ENCODE results near the gene PEMT. TPM values are rescaled to one million over a fixed set of nuclear protein-coding genes. Genes with fewer than 3 reads are reported as not detected.
"Not testable (repeated sequence)": the region's sequence is repeated elsewhere in the genome, so short reads cannot be mapped to it uniquely, and the experiment has no call there.

Gene PEMT
- total RNA-seq, 1 experiment from 2014 or later = 29.5 TPM

DNA sequence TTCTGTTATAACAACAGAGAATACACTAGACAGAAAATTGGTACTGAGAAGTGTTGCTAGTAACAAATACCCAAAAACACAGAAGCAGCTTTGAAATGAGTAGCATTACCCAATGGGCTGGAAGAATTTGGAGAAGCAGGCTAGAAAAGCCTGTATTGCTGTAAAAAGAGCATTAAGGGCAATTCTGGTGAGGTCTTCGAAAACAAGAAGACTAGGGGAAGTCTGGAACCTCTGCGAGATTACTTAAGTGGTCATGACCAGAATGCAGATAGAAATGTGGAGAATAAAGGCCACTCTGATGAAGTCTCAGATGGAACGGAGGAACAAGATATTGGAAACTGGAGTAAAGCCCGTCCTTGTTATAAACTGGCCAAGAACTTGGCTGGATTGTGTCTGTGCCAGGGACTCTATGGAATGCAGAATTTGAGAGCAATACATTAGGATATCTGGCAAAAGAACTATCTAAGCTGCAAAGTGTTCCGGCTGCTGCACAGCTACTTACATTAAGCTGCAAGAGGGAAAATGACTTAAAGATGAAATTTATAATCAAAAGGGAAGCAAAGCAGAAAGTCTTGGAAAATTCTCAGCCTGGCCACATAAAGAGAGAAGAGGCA, 44.9 kb upstream of the PEMT start:
- DNase-seq = no peak
- no peaks in the 10 kb centered on the region for H3K36me3 Mint-ChIP-seq (ENCODE audit: insufficient read depth, unreplicated experiment)
- intact Hi-C loops (cut with micrococcal nuclease; ENCODE audit: unreplicated experiment) = no loop called here
- ChIA-PET CTCF (interaction anchor here (1.5 kb wide), 1 partner anchor 140 kb away, joined by 3 read pairs; the partner anchor contains the start of gene RASD1), POLR2A (no interaction called here)
- no peaks in the 10 kb centered on the region for H3K4me1 Mint-ChIP-seq (ENCODE audit: low read depth, unreplicated experiment)
- H3K4me3 Mint-ChIP-seq (ENCODE audit: unreplicated experiment) = no peak overlapping the region
- H3K27me3 Mint-ChIP-seq (ENCODE audit: insufficient read depth, unreplicated experiment) = no peaks in the 10 kb centered on the region
- H3K27ac Mint-ChIP-seq (ENCODE audit: unreplicated experiment) = no peak overlapping the region
- Histone ChIP-seq H3K4me1 (no peaks in the 10 kb centered on the region), H3K27me3 (replicated peaks; ENCODE audit: control insufficient read depth, insufficient read depth, low read length) (no peaks in the 10 kb centered on the region; the same call in 1 of the 2 replicates), H3K36me3 (ENCODE audit: control insufficient read depth, insufficient read depth, low read length) (no peaks in the 10 kb centered on the region), H3K9me3 (no peaks in the 10 kb centered on the region; the same call in 1 of the 2 replicates), H3K4me3 (ENCODE audit: low read depth, low read length) (no peak overlapping the region)
- BruUV-seq (replicated peaks) = no TSS peak
- TF ChIP-seq, protein P1, sequence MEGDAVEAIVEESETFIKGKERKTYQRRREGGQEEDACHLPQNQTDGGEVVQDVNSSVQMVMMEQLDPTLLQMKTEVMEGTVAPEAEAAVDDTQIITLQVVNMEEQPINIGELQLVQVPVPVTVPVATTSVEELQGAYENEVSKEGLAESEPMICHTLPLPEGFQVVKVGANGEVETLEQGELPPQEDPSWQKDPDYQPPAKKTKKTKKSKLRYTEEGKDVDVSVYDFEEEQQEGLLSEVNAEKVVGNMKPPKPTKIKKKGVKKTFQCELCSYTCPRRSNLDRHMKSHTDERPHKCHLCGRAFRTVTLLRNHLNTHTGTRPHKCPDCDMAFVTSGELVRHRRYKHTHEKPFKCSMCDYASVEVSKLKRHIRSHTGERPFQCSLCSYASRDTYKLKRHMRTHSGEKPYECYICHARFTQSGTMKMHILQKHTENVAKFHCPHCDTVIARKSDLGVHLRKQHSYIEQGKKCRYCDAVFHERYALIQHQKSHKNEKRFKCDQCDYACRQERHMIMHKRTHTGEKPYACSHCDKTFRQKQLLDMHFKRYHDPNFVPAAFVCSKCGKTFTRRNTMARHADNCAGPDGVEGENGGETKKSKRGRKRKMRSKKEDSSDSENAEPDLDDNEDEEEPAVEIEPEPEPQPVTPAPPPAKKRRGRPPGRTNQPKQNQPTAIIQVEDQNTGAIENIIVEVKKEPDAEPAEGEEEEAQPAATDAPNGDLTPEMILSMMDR (IDR thresholded peaks at IDR 0.05; ENCODE audit: insufficient read depth in 1 of 2, low read depth in 1 of 2, low read length in 1 of 2, severe bottlenecking in 1 of 2, unreplicated experiment in 1 of 2) = no peak
- peaks cover 10% of the 10 kb centered on the region for H3K9me3 Mint-ChIP-seq (ENCODE audit: unreplicated experiment)

DNA sequence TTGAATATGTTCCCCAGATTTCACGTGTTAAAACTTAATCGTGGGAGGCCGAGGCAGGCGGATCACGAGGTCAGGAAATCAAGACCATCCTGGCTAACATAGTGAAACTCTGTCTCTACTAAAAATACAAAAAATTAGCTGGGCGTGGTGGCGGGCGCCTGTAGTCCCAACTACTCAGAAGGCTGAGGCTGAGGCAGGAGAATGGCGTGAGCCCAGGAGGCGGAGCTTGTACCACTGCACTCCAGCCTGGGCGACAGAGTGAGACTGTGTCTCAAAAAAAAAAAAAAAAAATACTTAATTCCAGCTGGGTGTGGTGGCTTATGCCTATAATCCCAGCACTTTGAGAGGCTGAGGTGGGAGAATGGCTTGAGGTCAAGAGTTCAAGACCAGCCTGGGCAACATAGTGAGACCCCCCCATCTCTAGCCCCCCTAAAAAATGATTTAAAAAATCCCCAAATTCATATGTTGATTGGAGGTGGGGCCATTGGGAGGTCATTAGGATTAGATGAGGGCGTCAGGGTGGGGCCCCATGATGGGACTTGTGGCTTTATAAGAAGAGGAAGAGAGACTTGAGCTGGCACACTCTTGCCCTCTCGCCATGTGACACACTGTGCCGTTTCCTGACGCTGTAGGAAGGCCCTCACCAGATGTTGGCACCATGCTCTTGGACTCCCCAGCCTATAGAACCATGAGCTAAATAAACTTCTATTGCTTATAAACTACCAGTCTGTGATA, 44.2 kb upstream of the PEMT start:
- CTCF ChIA-PET = interaction anchor here (0.8 to 1.5 kb wide), 2 partner anchors 136 to 139 kb away, joined by 3 to 4 read pairs; partner anchors contain the start of gene RASD1
- H3K9me3 Mint-ChIP-seq (ENCODE audit: unreplicated experiment) = peaks cover 10% of the 10 kb centered on the region
- H3K36me3 ChIP-seq (ENCODE audit: control insufficient read depth, insufficient read depth, low read length); H3K27me3 ChIP-seq (replicated peaks; ENCODE audit: control insufficient read depth, insufficient read depth, low read length); H3K27ac Mint-ChIP-seq (ENCODE audit: unreplicated experiment); H3K9me3 ChIP-seq; H3K36me3 Mint-ChIP-seq (ENCODE audit: insufficient read depth, unreplicated experiment); DNase-seq; BruUV-seq (replicated peaks); H3K27me3 Mint-ChIP-seq (ENCODE audit: insufficient read depth, unreplicated experiment); H3K4me3 ChIP-seq (ENCODE audit: low read depth, low read length); intact Hi-C loops (cut with micrococcal nuclease; ENCODE audit: unreplicated experiment); H3K4me1 Mint-ChIP-seq (ENCODE audit: low read depth, unreplicated experiment); POLR2A ChIA-PET; H3K4me3 Mint-ChIP-seq (ENCODE audit: unreplicated experiment); H3K4me1 ChIP-seq: not testable (repeated sequence)

DNA sequence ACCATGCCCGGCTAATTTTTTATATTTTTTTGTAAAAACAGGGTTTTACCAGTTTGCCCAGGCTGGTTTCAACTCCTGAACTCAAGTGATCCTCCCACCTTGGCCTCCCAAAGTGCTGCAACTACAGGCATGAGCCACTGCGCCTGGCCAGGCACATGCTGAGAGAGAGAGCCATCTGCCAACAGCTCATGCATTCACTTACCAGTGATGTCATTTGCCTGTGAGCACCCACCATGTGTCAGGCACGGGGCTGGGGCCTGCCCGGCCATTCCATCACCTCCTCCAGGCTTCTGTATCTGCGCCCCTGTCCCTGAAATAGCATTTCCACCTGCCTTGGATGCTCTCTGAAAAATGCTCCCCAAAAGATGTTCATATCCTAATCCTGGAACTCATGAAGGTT, 43.6 kb upstream of the PEMT start:
- peaks cover 10% of the 10 kb centered on the region for H3K9me3 Mint-ChIP-seq (ENCODE audit: unreplicated experiment)
- H3K4me1 Mint-ChIP-seq (ENCODE audit: low read depth, unreplicated experiment) = no peaks in the 10 kb centered on the region
- H3K36me3 ChIP-seq (ENCODE audit: control insufficient read depth, insufficient read depth, low read length) = no peaks in the 10 kb centered on the region
- TF ChIP-seq, protein P1 (IDR thresholded peaks at IDR 0.05; ENCODE audit: insufficient read depth in 1 of 2, low read depth in 1 of 2, low read length in 1 of 2, severe bottlenecking in 1 of 2, unreplicated experiment in 1 of 2) = no peak
- no peak overlapping the region for H3K27ac Mint-ChIP-seq (ENCODE audit: unreplicated experiment)
- H3K4me1 ChIP-seq = no peaks in the 10 kb centered on the region
- CTCF ChIA-PET = interaction anchor here (0.8 to 1.5 kb wide), 2 partner anchors 136 to 139 kb away, joined by 3 to 4 read pairs; partner anchors contain the start of gene RASD1
- no peak for DNase-seq
- no peak overlapping the region for H3K4me3 Mint-ChIP-seq (ENCODE audit: unreplicated experiment)
- no peaks in the 10 kb centered on the region for H3K27me3 Mint-ChIP-seq (ENCODE audit: insufficient read depth, unreplicated experiment)
- POLR2A ChIA-PET = no interaction called here
- H3K36me3 Mint-ChIP-seq (ENCODE audit: insufficient read depth, unreplicated experiment) = no peaks in the 10 kb centered on the region
- no peak overlapping the region for H3K4me3 ChIP-seq (ENCODE audit: low read depth, low read length)
- intact Hi-C loops (cut with micrococcal nuclease; ENCODE audit: unreplicated experiment) = no loop called here
- no peaks in the 10 kb centered on the region; the same call in 1 of the 2 replicates for H3K27me3 ChIP-seq (replicated peaks; ENCODE audit: control insufficient read depth, insufficient read depth, low read length)
- H3K9me3 ChIP-seq = no peaks in the 10 kb centered on the region; the same call in 1 of the 2 replicates
- BruUV-seq (replicated peaks) = no TSS peak
